ENCODE measurements around the gene GLIS1. TPM values are rescaled to one million over a fixed set of nuclear protein-coding genes. Genes with fewer than 3 reads are reported as not detected.

GLIS1 gene
- total RNA-seq, 1 experiment from 2014 or later, result 0.28 TPM

- no CpG with 5 or more reads among the region's 24 CpGs for WGBS (ENCODE audit: extremely low coverage, insufficient read length, low lambda C conversion rate)
- H3K79me2 ChIP-seq (ENCODE audit: insufficient read depth, low read length), result no peaks in the 10 kb centered on the region
- H3K4me1 Mint-ChIP-seq, result peaks cover 5 to 10% of the 10 kb centered on the region in 2 experiments; a peak in 3 of 4 replicates
- H2BK15ac ChIP-seq (ENCODE audit: low read depth, low read length), result no peak overlapping the region
- H2BK5ac ChIP-seq (ENCODE audit: insufficient read length, low read length), result no peak overlapping the region
- no peak overlapping the region for H3K9ac ChIP-seq (ENCODE audit: extremely low read depth, insufficient read length, low read length)
- no peak for TF ChIP-seq CTCF (conservative IDR thresholded peaks at IDR 0.05)
- no peak overlapping the region for H4K8ac ChIP-seq (replicated peaks; ENCODE audit: insufficient read length, low read depth, low read length)
- H4K5ac ChIP-seq (ENCODE audit: insufficient read length, low read depth, low read length), result no peak overlapping the region
- no peak overlapping the region for H2BK20ac ChIP-seq (ENCODE audit: low read depth, low read length, poor library complexity, severe bottlenecking)
- H3K4me2 ChIP-seq (ENCODE audit: insufficient read depth, insufficient read length, low read length), result no peak overlapping the region
- H3K4ac ChIP-seq (ENCODE audit: low read depth, low read length), result no peak overlapping the region
- no peak overlapping the region for H3K4me3 Mint-ChIP-seq
- H3K14ac ChIP-seq (ENCODE audit: insufficient read depth, low read length), result no peak overlapping the region; the same call in 1 of the 2 replicates
- no peaks in the 10 kb centered on the region for H4K20me1 ChIP-seq (ENCODE audit: control insufficient read depth, insufficient read depth, insufficient read length)
- H3K18ac ChIP-seq (ENCODE audit: insufficient read length, low read depth, low read length), result no peak overlapping the region
- no peak overlapping the region for H2BK120ac ChIP-seq (ENCODE audit: low read depth, low read length, poor library complexity, severe bottlenecking)
- H3K56ac ChIP-seq (ENCODE audit: insufficient read length, low read depth, low read length), result no peak overlapping the region
- no peaks in the 10 kb centered on the region for H3K9me3 ChIP-seq (ENCODE audit: control insufficient read depth, low read depth, low read length)
- H3K23ac ChIP-seq (ENCODE audit: insufficient read length, low read depth, low read length), result no peak overlapping the region
- H3K23me2 ChIP-seq (ENCODE audit: insufficient read length, low read depth, low read length, poor library complexity, severe bottlenecking), result no peaks in the 10 kb centered on the region
- H3K27me3 ChIP-seq (ENCODE audit: insufficient read depth, low read length), result no peaks in the 10 kb centered on the region
- no peaks in the 10 kb centered on the region for H3K9me3 Mint-ChIP-seq
- H2AK5ac ChIP-seq (ENCODE audit: insufficient read length, low read length), result no peak overlapping the region
- H3T11ph ChIP-seq (ENCODE audit: low read length), result no peak overlapping the region
- H3K36me3 Mint-ChIP-seq (ENCODE audit: insufficient read depth in 1 of 3, low read depth in 3 of 3), result 0 out of 7 replicates have a peak, but pooled peaks cover 0 to 1% (median 0%) of the 10 kb centered on the region in 3 experiments
- no peak overlapping the region for H3K27ac Mint-ChIP-seq
- H3K79me1 ChIP-seq (ENCODE audit: insufficient read depth, low read depth, low read length, poor library complexity, severe bottlenecking), result no peaks in the 10 kb centered on the region
- H2BK12ac ChIP-seq (ENCODE audit: insufficient read length, low read depth, low read length), result no peak overlapping the region
- H3K27ac ChIP-seq (ENCODE audit: insufficient read length, low read depth, low read length), result no peak overlapping the region
- H3K27me3 Mint-ChIP-seq (ENCODE audit: low read depth), result peaks cover 20% of the 10 kb centered on the region
- no peak overlapping the region for H4K91ac ChIP-seq (ENCODE audit: insufficient read length, low read depth, low read length)
- H2AFZ ChIP-seq (ENCODE audit: low read length), result no peak overlapping the region
- DNase-seq, result no peak
- H3K4me1 ChIP-seq (ENCODE audit: insufficient read depth, low read length), result no peaks in the 10 kb centered on the region
Observed at GRCh38 chr1:53463961-53464899, 274.7 kb downstream of the GLIS1 start.
